ENCODE data around the gene FOXM1. TPM values are rescaled to one million over a fixed set of nuclear protein-coding genes. Genes with fewer than 3 reads are reported as not detected.

FOXM1 gene, protein sequence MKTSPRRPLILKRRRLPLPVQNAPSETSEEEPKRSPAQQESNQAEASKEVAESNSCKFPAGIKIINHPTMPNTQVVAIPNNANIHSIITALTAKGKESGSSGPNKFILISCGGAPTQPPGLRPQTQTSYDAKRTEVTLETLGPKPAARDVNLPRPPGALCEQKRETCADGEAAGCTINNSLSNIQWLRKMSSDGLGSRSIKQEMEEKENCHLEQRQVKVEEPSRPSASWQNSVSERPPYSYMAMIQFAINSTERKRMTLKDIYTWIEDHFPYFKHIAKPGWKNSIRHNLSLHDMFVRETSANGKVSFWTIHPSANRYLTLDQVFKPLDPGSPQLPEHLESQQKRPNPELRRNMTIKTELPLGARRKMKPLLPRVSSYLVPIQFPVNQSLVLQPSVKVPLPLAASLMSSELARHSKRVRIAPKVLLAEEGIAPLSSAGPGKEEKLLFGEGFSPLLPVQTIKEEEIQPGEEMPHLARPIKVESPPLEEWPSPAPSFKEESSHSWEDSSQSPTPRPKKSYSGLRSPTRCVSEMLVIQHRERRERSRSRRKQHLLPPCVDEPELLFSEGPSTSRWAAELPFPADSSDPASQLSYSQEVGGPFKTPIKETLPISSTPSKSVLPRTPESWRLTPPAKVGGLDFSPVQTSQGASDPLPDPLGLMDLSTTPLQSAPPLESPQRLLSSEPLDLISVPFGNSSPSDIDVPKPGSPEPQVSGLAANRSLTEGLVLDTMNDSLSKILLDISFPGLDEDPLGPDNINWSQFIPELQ
- total RNA-seq: 7.6 and 9.8 TPM in 2 replicates

GRCh38 chr12:2877047-2877952, at the start of gene FOXM1, which contains the start of gene RHNO1:
Gene FOXM1 (minus strand): TSS chr12:2877174. CDS start chr12:2874478, 2,696 bp downstream.
Gene RHNO1 (plus strand): TSS chr12:2877223. CDS start chr12:2885367, 8,144 bp downstream.

DNA sequence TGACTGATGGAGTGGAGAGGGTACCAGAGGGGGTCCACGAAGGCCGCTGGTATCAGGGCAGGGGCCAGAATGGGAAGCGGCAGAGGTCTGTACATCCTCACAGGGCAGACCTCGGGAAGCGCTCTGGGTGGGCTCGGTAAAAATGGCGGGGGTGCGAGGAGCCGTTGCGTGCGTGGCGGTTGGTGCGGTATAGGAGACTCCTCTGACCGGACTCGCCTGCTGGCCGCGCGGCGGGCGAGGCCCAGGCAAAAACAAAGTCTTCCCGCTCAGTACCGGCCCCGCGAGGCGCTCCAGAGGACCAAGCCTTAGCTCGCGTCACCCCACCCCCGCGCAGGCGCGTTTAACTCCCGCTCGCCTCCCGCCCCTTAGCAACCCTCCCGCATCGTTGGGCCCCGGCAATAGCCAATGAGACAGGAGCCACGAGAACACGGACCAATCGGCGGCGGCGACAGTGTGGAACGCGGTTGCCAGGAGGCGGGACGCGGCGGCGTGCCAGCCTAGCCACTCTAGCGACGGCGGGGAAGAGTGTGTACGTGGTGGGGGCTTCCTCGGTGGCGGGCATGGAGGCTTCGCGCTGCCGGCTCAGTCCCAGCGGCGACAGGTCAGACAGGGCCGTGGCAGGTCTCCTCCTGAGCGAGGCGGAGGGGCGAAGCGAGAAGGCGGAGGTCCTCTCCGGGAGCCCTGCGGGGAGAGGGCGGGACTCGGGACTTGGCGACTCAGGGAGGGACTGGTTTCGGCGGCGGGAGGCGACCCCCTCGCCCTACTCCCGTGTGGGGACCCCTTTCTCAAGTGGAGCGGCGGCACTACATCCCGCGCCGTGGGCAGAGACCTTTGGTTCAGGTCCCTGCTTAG, 13.6 kb upstream of the FOXM1 start, which contains the start of gene TULP3:
Gene TULP3, plus strand, starts transcription at position 504 of the 852 bp plus-strand sequence. Its CDS starts 57 bp downstream, at position 561.

GRCh38 chr12:2857021-2857431, 19.9 kb downstream of the FOXM1 start, which contains the start of gene TEX52:
Gene TEX52 (minus strand): TSS chr12:2857039. CDS start chr12:2857026, 13 bp downstream.

GRCh38 chr12:2834581-2835491, 42.1 kb downstream of the FOXM1 start, which contains the start of gene NRIP2:
Gene NRIP2 (minus strand): TSS chr12:2835035. CDS start chr12:2834983, 52 bp downstream.

DNA sequence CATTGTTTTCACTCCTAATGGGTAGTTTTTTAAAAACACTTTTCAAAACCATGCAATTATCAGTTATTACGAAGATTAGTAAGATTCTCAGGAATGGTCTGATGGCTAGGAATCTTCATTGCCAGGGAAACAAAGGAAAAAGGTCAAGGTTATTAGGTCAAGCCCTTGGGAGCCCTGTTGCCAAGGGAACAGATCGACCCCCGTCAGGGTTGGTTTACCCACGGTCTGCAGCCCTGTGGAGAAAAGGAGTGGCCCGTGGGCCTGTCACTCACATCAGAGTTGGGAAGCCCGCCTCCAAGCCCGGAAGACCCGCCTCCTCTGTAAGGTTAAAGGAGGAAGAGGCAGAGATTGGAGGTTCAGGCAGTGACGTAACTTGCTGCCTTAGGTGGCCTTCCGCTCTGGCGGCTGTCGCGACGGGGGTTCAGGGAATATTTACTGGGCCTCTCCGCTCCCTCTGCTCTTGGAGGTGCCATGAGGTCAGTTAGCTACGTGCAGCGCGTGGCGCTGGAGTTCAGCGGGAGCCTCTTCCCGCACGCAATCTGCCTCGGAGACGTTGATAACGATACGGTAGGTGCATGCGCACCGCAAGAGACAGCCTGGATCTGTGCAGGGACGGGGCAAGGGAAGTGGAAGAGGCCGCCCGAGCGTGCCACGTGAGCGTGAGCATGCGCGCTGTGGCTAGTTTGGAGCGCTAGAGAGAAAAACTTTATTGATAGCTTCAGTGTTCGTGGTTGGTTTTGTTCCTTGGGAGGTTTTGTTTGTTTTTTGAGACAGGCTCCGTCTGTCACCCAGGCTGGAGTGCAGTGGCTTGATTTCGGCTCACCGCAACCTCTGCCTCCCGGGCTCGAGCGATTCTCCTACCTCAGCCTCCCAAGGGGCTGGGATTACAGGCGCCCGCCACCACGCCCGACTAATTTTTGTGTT, 64.4 kb downstream of the FOXM1 start, which contains the start of gene ITFG2:
Gene ITFG2, plus strand, starts transcription at position 379 of the 924 bp plus-strand sequence. Its CDS starts 93 bp downstream, at position 472.

Other genes with a start within 250 kb of the FOXM1 start
- 18.0 and 19.3 TPM in 2 replicates for gene FKBP4, start 82.2 kb downstream of the FOXM1 start, total RNA-seq
- gene ITFG2, start 64.5 kb downstream of the FOXM1 start, total RNA-seq: 21.1 and 25.3 TPM in 2 replicates
- gene NRIP2, start 42.1 kb downstream of the FOXM1 start, total RNA-seq: under 0.01 TPM in 1 of 2 replicates, not detected in the other
- gene TEX52, start 20.1 kb downstream of the FOXM1 start, total RNA-seq: not detected in 2 replicates
- 23.6 and 24.8 TPM in 2 replicates for gene RHNO1, start within 50 bp of the FOXM1 start, total RNA-seq
- gene TULP3, start 13.7 kb upstream of the FOXM1 start, total RNA-seq: 59.4 and 72.3 TPM in 2 replicates
- gene TEAD4, start 82.2 kb upstream of the FOXM1 start, total RNA-seq: 18.9 and 26.1 TPM in 2 replicates
- 48.3 and 58.9 TPM in 2 replicates for gene TSPAN9, start 200.2 kb upstream of the FOXM1 start, total RNA-seq

Measured in hair follicle dermal papilla cell (primary cell).